HCT116 (cell line): ENCODE results near the gene LAMTOR1. TPM values are rescaled to one million over a fixed set of nuclear protein-coding genes. Genes with fewer than 3 reads are reported as not detected.

ENCODE experiments used
- ATAC-seq: fragments of 200-7000 bp; cut with Tn5 transposase; 2 replicates; pipeline ENCODE4 v1.9.1; 2020; ENCODE audit warnings: mild to moderate bottlenecking, moderate library complexity
- BruUV-seq: library from RNA; stranded (reverse); fragments of 400-500 nt; replicated peaks from 2 replicates; lab custom pipeline; 2021; lab: Mats Ljungman, UMichigan
- CTCF ChIA-PET: fragments of 300-600 bp; sonication (Branson Sonifier 250); formaldehyde crosslinking; loops from one replicate; lab custom pipeline; 2021; ENCODE audit warnings: antibody characterized with exemption; lab: Charles Lee
- POLR2A ChIA-PET: fragments of 300-600, 350-600 bp; sonication (Branson Sonifier 250); formaldehyde crosslinking; loops from one replicate; lab custom pipeline; 2021; ENCODE audit warnings: antibody characterized with exemption; lab: Charles Lee
- RAD21 ChIA-PET, 2 experiments: fragments of 300-600 bp; sonication (Branson Sonifier 250); formaldehyde crosslinking; loops; one replicate each; lab custom pipeline; 2023; ENCODE audit warnings: low total read pairs in 2 of 2; ENCODE audit not compliant: uncharacterized antibody in 2 of 2, unreplicated experiment in 2 of 2, low non-redundant PET in 1 of 2; lab: Charles Lee
- DNase-seq: peaks from one replicate; pipeline ENCODE4 v3.0.0-alpha.2; 2010; ENCODE audit warnings: low read depth, low spot score
- H2AFZ ChIP-seq: fragments of 200-600 bp; shearing (Covaris generic), sonication (generic); 2 replicates; pipeline ENCODE4 v1.6.1; 2017; ENCODE audit warnings: low read depth, mixed run types, mixed read lengths, antibody characterized with exemption, low read length; ENCODE audit not compliant: poor library complexity, severe bottlenecking
- H3K27ac ChIP-seq: 2 replicates; pipeline ENCODE4 v1.5.1; 2012; ENCODE audit warnings: low read depth, low read length
- H3K27me3 ChIP-seq: fragments of 200-600 bp; sonication (generic); 2 replicates; pipeline ENCODE4 v1.6.1; 2016; ENCODE audit warnings: mixed run types, low read length, mixed read lengths; ENCODE audit not compliant: insufficient read depth
- H3K36me3 ChIP-seq, 2 experiments: fragments of 200-500 bp in 1 of 2; fragments of 200-600 bp in 1 of 2; sonication (Bioruptor generic) in 1 of 2; sonication (generic) in 1 of 2; 2 replicates each; pipeline versions ENCODE4 v1.5.1 to v1.6.1; 2014 to 2016; ENCODE audit warnings: low read length in 2 of 2, inconsistent platforms in 1 of 2, mixed read lengths in 1 of 2, mixed run types in 1 of 2; ENCODE audit not compliant: insufficient read depth in 2 of 2, control insufficient read depth in 1 of 2
- H3K4me1 ChIP-seq, 2 experiments: fragments of 200-600 bp in 1 of 2; sonication (generic) in 1 of 2; 2 replicates each; pipeline versions ENCODE4 v1.5.1 to v1.6.1; 2012 to 2017; ENCODE audit warnings: low read length in 2 of 2, inconsistent platforms in 1 of 2, mild to moderate bottlenecking in 1 of 2, mixed read lengths in 1 of 2, mixed run types in 1 of 2, moderate library complexity in 1 of 2; ENCODE audit not compliant: insufficient read depth in 2 of 2, control insufficient read depth in 1 of 2
- H3K4me2 ChIP-seq: fragments of 200-600 bp; sonication (generic); 2 replicates; pipeline ENCODE4 v1.6.1; 2017; ENCODE audit warnings: mixed run types, low read length, mixed read lengths
- H3K4me3 ChIP-seq, 2 experiments: fragments of 200-600 bp in 1 of 2; sonication (generic) in 1 of 2; replicated peaks in 1 of 2; 2 replicates each; pipeline ENCODE4 v1.5.1; 2011 to 2016; ENCODE audit warnings: low read length in 2 of 2, control low read depth in 1 of 2, low read depth in 1 of 2, mild to moderate bottlenecking in 1 of 2, mixed read lengths in 1 of 2, mixed run types in 1 of 2
- H3K79me2 ChIP-seq: fragments of 200-600 bp; sonication (generic); 2 replicates; pipeline ENCODE4 v1.6.1; 2017; ENCODE audit warnings: mild to moderate bottlenecking, mixed run types, low read length, moderate library complexity, mixed read lengths; ENCODE audit not compliant: insufficient read depth
- H3K9ac ChIP-seq: fragments of 200-600 bp; sonication (generic); 2 replicates; pipeline ENCODE4 v1.6.1; 2016; ENCODE audit warnings: low read length, mixed read lengths
- H3K9me2 ChIP-seq: fragments of 200-600 bp; sonication (generic), shearing (Covaris generic); 2 replicates; pipeline ENCODE4 v1.6.1; 2017; ENCODE audit warnings: mixed run types, mild to moderate bottlenecking, moderate library complexity; ENCODE audit not compliant: insufficient read depth
- H3K9me3 ChIP-seq, 2 experiments: fragments of 200-500 bp in 1 of 2; fragments of 200-600 bp in 1 of 2; sonication (Bioruptor generic) in 1 of 2; sonication (generic) in 1 of 2; 2 replicates each; pipeline ENCODE4 v1.6.1; 2014 to 2017; ENCODE audit warnings: low read length in 2 of 2, mixed read lengths in 2 of 2, inconsistent platforms in 1 of 2, low read depth in 1 of 2, mild to moderate bottlenecking in 1 of 2, mixed run types in 1 of 2, moderate library complexity in 1 of 2; ENCODE audit not compliant: control insufficient read depth in 1 of 2, insufficient read depth in 1 of 2
- H4K20me1 ChIP-seq: fragments of 200-600 bp; sonication (generic), shearing (Covaris generic); 2 replicates; pipeline ENCODE4 v1.6.1; 2017; ENCODE audit warnings: mixed run types, mild to moderate bottlenecking, moderate library complexity; ENCODE audit not compliant: insufficient read depth
- CBX3 ChIP-seq: IDR thresholded peaks from 2 replicates; pipeline ENCODE4 v1.6.1; 2012; ENCODE audit warnings: low read depth
- ELF1 ChIP-seq: IDR thresholded peaks from 2 replicates; pipeline ENCODE4 v1.6.1; 2012; ENCODE audit warnings: low read depth, borderline replicate concordance
- EZH2 ChIP-seq: fragments of 200-600 bp; sonication (generic); IDR thresholded peaks from 2 replicates; pipeline ENCODE4 v1.6.1; 2017; ENCODE audit warnings: antibody characterized with exemption, mixed run types
- FOSL1 ChIP-seq: IDR thresholded peaks from 2 replicates; pipeline ENCODE4 v1.6.1; 2012; ENCODE audit warnings: low read depth
- intact Hi-C: fragments of 100-400 bp; cut with micrococcal nuclease; formaldehyde crosslinking; loops from 2 replicates; pipeline ENCODE4 v1.10.0; 2022
- microRNA-seq: library from miRNA; unstranded; fragments of <30 nt; microRNA quantifications from one replicate; pipeline ENCODE4, GENCODE V29; 2016; ENCODE audit warnings: borderline number of aligned reads
- total RNA-seq: library from RNA; stranded (reverse); gene quantifications from one replicate; pipeline ENCODE4 v1.2.1, GENCODE V29; 2021; ENCODE audit not compliant: unreplicated experiment
- TF ChIP-seq, protein P1 (sequence below), 3 experiments: fragments of 200-600 bp in 1 of 3; sonication (generic) in 1 of 3; IDR thresholded peaks in 2 of 3; conservative IDR thresholded peaks in 1 of 3; 2 replicates each; pipeline ENCODE4 v1.5.1; 2012 to 2017; ENCODE audit warnings: low read depth in 2 of 3, low read length in 2 of 3, antibody characterized with exemption in 1 of 3, borderline replicate concordance in 1 of 3, control low read depth in 1 of 3, mild to moderate bottlenecking in 1 of 3, mixed read lengths in 1 of 3, mixed run types in 1 of 3, moderate library complexity in 1 of 3; ENCODE audit not compliant: insufficient read depth in 1 of 3

LAMTOR1 gene
- total RNA-seq, 1 experiment from 2014 or later, result 63.9 TPM

DNA sequence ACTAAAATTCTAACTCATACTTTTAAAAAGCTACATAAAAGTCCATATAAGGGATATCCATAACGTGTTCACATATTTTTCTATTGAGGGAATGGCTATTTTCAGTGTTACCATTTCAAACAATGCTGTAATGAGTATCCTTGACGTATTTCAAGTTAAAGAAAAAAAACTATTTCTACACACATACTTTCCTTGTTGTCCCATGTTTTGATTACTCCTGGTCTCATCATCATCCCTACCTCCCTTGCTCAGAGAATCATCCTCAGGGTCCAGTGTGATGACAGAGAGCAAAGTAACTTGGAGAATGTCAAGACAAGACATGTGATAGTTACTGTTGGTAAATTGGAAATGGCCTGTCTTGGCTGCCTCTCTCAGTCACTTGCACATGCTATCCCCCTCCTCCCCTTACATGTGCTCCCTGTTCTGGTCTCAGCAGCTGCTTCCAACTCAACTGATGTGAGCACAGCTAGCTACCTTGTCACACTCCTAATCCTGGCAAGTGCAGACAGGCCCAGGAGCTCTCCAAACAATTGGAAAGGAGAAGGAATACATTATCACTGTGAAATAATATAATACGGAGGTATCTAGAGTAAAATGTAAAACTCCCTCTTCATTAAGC lies 44.6 kb downstream of the LAMTOR1 start:
- no peaks in the 10 kb centered on the region for H3K9me3 ChIP-seq
- no TSS peak for BruUV-seq
- H2AFZ ChIP-seq, result no peak overlapping the region
- H3K9ac ChIP-seq, result no peak overlapping the region
- no peak overlapping the region for H3K4me3 ChIP-seq
- ChIA-PET RAD21 (no interaction called here), POLR2A (no interaction called here), CTCF (interaction anchor here (0.6 kb wide), 1 partner anchor 86 kb away, joined by 3 read pairs; no protein-coding TSS in a partner anchor)
- H3K27ac ChIP-seq, result no peak overlapping the region
- no peaks in the 10 kb centered on the region for H4K20me1 ChIP-seq
- H3K36me3 ChIP-seq, result no peaks in the 10 kb centered on the region
- no peaks in the 10 kb centered on the region for H3K4me1 ChIP-seq
- H3K9me2 ChIP-seq, result no peaks in the 10 kb centered on the region
- intact Hi-C loops, result no loop called here
- ATAC-seq (no peak), DNase-seq (no peak)
- TF ChIP-seq CBX3 (no peak), ELF1 (no peak)
- no peak overlapping the region for H3K4me2 ChIP-seq
- H3K79me2 ChIP-seq, result peaks cover 70% of the 10 kb centered on the region
- H3K27me3 ChIP-seq, result no peaks in the 10 kb centered on the region

DNA sequence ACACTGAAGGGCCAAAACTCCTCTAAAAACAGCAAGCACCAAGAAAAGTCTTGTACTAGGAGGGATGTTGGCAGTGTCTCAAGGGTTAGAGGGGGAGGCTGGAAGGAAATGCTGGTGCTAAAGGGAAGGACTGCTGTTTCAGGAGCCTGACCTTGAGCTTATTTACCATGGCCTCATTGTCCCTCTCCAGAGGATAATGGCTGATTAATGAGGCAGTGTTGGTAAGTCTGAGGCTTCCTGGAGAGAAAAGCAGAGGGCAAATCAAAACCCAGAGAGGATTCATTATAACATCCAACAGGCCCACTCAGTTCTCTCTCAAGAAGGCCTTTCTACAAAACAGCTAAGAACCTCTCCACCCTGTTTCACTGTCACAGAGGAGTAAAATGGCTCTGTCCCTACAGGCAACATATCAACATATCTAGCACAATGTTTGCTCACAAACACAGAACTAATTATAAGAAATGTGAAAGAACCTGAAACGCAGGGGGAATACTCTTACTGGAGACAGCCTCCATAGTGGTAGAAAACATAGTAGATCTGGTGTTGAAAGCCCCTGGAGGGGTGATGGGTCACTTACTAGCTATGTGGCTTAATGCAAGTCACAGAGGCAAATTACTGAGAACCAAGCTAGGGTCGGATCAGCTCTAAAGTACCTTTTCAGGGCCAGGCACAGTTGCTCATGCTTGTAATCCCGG lies 54.2 kb downstream of the LAMTOR1 start:
- Histone ChIP-seq H4K20me1 (no peaks in the 10 kb centered on the region), H3K9me3 (no peaks in the 10 kb centered on the region), H3K4me1 (no peaks in the 10 kb centered on the region; a peak in 1 of 4 replicates), H3K79me2 (peaks cover 73% of the 10 kb centered on the region), H3K9ac (no peak overlapping the region), H2AFZ (no peak overlapping the region), H3K4me2 (no peak overlapping the region), H3K4me3 (no peak overlapping the region), H3K27ac (no peak overlapping the region), H3K36me3 (0 out of 4 replicates have a peak, but pooled peaks cover 0 to 3% of the 10 kb centered on the region in 2 experiments), H3K27me3 (no peaks in the 10 kb centered on the region), H3K9me2 (no peaks in the 10 kb centered on the region)
- ATAC-seq (no peak), DNase-seq (no peak)
- CTCF ChIA-PET, result interaction anchor here (0.7 to 1.0 kb wide), 2 partner anchors 15 to 17 kb away, joined by 4 to 5 read pairs; no protein-coding TSS in a partner anchor
- intact Hi-C loops, result no loop called here
- RAD21 ChIA-PET, result no interaction called here
- POLR2A ChIA-PET, result no interaction called here
- BruUV-seq, result no TSS peak
- no peak for TF ChIP-seq EZH2
- TF ChIP-seq, protein P1, sequence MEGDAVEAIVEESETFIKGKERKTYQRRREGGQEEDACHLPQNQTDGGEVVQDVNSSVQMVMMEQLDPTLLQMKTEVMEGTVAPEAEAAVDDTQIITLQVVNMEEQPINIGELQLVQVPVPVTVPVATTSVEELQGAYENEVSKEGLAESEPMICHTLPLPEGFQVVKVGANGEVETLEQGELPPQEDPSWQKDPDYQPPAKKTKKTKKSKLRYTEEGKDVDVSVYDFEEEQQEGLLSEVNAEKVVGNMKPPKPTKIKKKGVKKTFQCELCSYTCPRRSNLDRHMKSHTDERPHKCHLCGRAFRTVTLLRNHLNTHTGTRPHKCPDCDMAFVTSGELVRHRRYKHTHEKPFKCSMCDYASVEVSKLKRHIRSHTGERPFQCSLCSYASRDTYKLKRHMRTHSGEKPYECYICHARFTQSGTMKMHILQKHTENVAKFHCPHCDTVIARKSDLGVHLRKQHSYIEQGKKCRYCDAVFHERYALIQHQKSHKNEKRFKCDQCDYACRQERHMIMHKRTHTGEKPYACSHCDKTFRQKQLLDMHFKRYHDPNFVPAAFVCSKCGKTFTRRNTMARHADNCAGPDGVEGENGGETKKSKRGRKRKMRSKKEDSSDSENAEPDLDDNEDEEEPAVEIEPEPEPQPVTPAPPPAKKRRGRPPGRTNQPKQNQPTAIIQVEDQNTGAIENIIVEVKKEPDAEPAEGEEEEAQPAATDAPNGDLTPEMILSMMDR (IDR thresholded peaks at IDR 0.05 in 2 of 3, conservative IDR thresholded peaks at IDR 0.05 in 1 of 3; ENCODE audit: borderline replicate concordance in 1 of 3, insufficient read depth in 1 of 3, low read depth in 2 of 3, low read length in 2 of 3), result no peak
- no peak for TF ChIP-seq CBX3
- TF ChIP-seq FOSL1, result no peak

Small RNAs within 50 kb of the gene (microRNA-seq; reads per million reads assigned to microRNA genes)
- 2.8 reads per million for gene MIR3165

Other genes starting within 250 kb of the LAMTOR1 start
- gene DEFB131B, start 224.8 kb downstream of the LAMTOR1 start, total RNA-seq, result not detected
- gene XNDC1N, start 174.7 kb downstream of the LAMTOR1 start, total RNA-seq, result 7.5 TPM
- 24.5 TPM for gene RNF121, start 174.3 kb downstream of the LAMTOR1 start, total RNA-seq
- gene IL18BP, start 104.4 kb downstream of the LAMTOR1 start, total RNA-seq, result 9.8 TPM
- 133 TPM for gene NUMA1, start 22.8 kb downstream of the LAMTOR1 start, total RNA-seq
- gene LRRC51, start 22.4 kb downstream of the LAMTOR1 start, total RNA-seq, result 10.8 TPM
- gene TOMT, start 2.6 kb upstream of the LAMTOR1 start, total RNA-seq, result not detected
- 65.6 TPM for gene ANAPC15, start 9.4 kb upstream of the LAMTOR1 start, total RNA-seq
- not detected for gene FOLR3, start 32.4 kb upstream of the LAMTOR1 start, total RNA-seq
- 4.8 TPM for gene FOLR1, start 88.8 kb upstream of the LAMTOR1 start, total RNA-seq
- not detected for gene FOLR2, start 113.5 kb upstream of the LAMTOR1 start, total RNA-seq
- 132 TPM for gene INPPL1, start 121.5 kb upstream of the LAMTOR1 start, total RNA-seq
- not detected for gene PHOX2A, start 140.9 kb upstream of the LAMTOR1 start, total RNA-seq